NB4 (cell line): Measurements from ENCODE around the gene MX1.
"Not testable (repeated sequence)": the region's sequence is repeated elsewhere in the genome, so short reads cannot be mapped to it uniquely, and the experiment has no call there.

Experiments
- CTCF ChIP-seq: IDR thresholded peaks from one replicate; pipeline ENCODE4 v1.5.1; 2012; ENCODE audit warnings: low read depth, low read length
- MAX ChIP-seq: IDR thresholded peaks from 2 replicates; pipeline ENCODE4 v1.6.1; 2011; ENCODE audit warnings: low read depth, low read length
- POLR2A ChIP-seq: IDR thresholded peaks from 2 replicates; pipeline ENCODE4 v1.6.1; 2011; ENCODE audit warnings: mild to moderate bottlenecking; ENCODE audit not compliant: insufficient read length; ENCODE audit errors: extremely low read depth

- TF ChIP-seq CTCF, POLR2A, MAX: not testable (repeated sequence)
Measured at GRCh38 chr21:41417505-41417904, 8.5 kb upstream of the MX1 start.
